T-helper 2 cell treated with Interferon-gamma antibody and Interleukin-4, amounts not matched to agents 100 ng/mL and 5 ng/mL, for 36 hours (primary cell): ENCODE measurements around the gene LYPLA2. TPM values are rescaled to one million over a fixed set of nuclear protein-coding genes. Genes with fewer than 3 reads are reported as not detected.

Source experiments
- intact Hi-C: fragments of 100-400 bp; cut with micrococcal nuclease; formaldehyde crosslinking; loops from one replicate; pipeline ENCODE4 v1.15.1; 2023
- total RNA-seq: library from RNA; stranded (reverse); gene quantifications from 2 replicates; pipeline ENCODE4 v1.2.3, GENCODE V29; 2022

The LYPLA2 gene
- total RNA-seq: 85.5 and 86.7 TPM in 2 replicates

DNA sequence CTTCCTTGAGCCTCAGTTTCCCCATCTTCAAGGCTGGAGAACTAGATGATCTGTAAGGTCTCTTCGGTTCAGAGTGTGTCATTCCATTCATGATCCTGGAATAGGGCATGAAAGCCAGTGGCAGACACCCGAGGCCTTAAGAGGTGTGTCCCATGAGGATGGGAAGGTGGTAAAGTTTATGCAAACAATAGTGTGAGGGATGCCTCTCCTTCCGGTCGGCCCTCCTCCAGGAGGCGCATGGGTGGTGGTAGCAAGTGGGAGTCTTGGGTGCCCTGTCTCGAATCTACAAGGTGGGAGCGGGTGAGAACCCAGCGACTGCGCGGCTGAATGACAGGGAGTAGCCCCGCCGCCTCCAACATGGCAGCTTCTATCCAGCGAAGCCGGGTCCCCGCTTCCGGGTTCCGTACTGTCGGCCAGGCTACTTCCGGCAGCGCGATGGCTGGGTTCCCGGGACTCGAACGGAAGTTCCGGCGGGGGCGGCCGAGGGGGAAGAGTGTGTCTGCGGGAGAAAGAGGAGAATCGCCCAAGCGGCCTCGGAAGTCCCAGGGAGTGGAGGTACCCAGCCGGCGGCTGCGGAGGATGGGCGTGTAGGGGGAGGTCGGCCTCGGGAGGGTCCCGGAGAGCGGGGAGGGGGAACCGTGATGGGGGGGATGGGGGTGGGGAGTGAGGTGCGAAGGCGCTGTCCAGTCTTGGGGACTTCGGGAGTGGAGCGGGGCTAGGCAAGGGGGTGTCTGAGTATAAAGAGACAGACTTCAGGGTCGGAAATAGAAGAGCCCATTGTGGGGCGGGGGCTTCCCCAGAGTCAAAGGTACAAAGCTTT is at the start of gene LYPLA2:
Gene LYPLA2, plus strand, starts transcription at position 450 of the 820 bp plus-strand sequence. CDS start 1,538 bp downstream, outside the sequence.
- intact Hi-C loops: loop anchor here (1.0 kb wide), 3 partner anchors 9 to 168 kb away; partner anchors contain the start of genes GALE, PITHD1 and PNRC2

- intact Hi-C loops: loop anchor here (2.0 to 10.0 kb wide), 2 partner anchors 51 to 1287 kb away; partner anchors contain the start of genes RPL11 and ZBTB40
Measured at GRCh38 chr1:23741609-23742008, 49.3 kb upstream of the LYPLA2 start.

DNA sequence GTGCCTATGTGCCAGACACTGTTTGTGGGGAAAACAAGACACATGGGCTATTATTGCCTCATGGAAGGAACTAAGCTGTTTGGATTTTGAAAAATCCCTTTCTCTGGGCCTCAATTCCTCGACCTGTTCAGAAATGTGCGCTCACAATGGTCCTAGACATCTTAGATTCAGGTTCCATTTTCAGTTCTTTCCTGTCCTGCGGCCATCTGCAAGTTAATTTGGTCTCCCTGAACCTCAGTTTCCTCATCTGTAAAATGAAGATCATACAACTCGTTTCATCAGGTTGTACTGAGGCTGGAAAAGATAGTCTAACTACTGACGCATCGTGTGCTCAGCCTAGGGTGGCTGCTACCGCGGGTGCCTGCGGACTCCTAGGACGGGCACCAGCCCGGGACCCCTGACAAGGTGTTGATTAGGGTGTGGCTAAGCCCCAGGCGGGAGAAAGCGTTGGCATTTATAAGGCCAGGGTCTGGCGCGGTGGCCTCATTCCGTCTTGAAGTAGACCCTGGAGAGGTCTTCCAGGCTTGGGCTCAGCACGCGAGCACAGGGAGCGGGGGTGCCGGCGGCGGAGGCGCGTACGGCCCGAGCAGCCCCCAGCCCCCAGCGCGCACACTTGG is 48.2 kb upstream of the LYPLA2 start:
- intact Hi-C loops: loop anchor here (2.0 to 10.0 kb wide), 2 partner anchors 52 to 1288 kb away; partner anchors contain the start of genes RPL11 and ZBTB40

- intact Hi-C loops: loop anchor here (2.0 to 10.0 kb wide), 2 partner anchors 53 to 1289 kb away; partner anchors contain the start of genes RPL11 and ZBTB40
Measured at GRCh38 chr1:23743287-23744152, 47.4 kb upstream of the LYPLA2 start, which contains the start of gene ELOA. TSS of gene ELOA (plus strand) at chr1:23743471. CDS start at chr1:23743504, 33 bp downstream.

GRCh38 chr1:23745515-23745914 is 45.4 kb upstream of the LYPLA2 start:
- intact Hi-C loops: loop anchor here (10.0 kb wide), 1 partner anchor 1291 kb away; the partner anchor contains the start of gene ZBTB40

DNA sequence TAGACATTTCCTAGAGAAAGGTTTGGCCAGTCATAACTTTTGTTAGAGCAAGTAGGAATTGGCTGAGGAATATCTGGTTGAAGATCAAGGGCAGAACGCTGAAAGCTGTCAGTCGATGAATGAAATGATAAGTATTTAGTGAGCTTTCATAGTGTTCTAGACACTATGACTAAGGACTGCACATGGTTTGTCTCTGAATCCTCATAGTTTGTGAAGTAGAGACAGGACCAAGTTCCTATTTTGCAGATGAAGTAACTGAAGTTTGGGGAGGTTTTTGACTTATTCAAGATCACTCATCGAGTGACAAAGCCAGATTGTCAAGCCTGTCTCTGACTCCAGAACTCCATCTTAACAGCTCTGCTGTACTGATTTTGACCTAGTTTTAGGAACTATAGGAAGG is 42.9 kb upstream of the LYPLA2 start:
- intact Hi-C loops: loop anchor here (10.0 kb wide), 1 partner anchor 1293 kb away; the partner anchor contains the start of gene ZBTB40

GRCh38 chr1:23751050-23751814 is 39.7 kb upstream of the LYPLA2 start:
- intact Hi-C loops: no loop called here

DNA sequence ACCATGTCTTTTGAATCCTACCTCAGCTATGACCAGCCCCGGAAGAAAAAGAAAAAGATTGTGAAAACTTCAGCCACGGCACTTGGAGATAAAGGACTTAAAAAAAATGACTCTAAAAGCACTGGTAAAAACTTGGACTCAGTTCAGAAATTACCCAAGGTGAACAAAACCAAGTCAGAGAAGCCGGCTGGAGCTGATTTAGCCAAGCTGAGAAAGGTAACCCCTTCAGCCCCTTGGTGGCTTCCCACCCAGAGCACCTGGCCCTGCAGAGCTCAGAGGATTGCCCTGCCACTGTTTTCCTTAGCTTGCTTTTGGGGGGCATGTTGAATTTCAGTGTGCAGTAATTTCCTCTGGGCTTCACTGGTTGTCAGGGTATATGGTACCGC is 39.1 kb upstream of the LYPLA2 start:
- intact Hi-C loops: no loop called here

DNA sequence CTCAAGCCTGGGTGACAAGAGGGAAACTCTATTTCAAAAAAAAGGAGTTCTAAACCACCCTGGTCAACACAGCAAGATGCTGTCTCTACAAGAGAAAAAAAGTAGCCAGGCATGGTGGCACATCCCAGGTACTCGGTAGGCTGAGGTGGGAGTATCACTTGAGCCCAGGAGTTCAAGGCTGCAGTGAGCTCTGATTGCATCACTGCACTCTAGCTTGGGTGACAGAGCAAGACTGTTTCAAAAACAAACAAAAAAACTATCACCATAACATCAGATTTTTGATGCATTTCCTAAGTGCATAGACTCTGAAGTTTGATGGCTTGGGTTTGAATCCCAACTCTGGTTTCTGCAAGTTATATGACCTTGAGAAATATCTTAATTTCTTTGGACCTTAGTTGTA is 38.0 kb upstream of the LYPLA2 start:
- intact Hi-C loops: no loop called here

DNA sequence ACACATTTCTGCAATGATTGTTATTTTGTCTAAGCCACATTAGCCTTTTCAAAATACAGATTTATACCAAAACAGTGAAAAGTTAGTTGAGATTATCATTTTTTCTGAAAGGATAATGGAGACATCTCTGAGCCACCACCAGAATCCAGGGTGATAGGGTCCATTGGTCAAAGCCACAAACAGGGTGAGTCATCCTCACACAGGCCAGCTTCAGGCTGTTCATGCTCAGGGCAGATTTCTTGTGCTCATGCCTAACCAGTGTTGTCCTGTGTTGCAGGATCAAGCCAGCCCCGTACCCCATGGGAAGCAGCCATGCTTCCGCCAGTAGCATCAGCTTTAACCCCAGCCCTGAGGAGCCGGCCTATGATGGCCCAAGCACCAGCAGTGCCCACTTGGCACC is 34.3 kb upstream of the LYPLA2 start:
- intact Hi-C loops: no loop called here

DNA sequence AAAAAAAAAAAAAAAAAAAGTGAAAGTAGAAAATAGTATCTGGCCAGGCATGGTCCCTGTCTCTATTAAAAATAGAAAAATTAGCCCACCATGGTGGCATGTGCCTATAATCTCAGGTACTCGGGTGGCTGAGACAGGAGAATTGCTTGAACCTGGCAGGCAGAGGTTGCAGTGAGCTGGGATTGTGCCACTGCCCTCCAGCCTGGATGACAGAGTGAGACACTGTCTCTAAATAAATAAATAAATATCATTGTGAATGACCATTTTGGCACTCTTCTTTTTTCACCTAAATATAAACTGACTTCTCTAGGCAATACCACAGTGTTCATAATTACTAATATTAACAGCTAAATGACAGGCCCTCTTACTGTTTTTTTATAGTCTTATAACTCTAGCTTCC is 33.1 kb upstream of the LYPLA2 start:
- intact Hi-C loops: no loop called here

- intact Hi-C loops: no loop called here
Measured at GRCh38 chr1:23759277-23759676, 31.7 kb upstream of the LYPLA2 start.

DNA sequence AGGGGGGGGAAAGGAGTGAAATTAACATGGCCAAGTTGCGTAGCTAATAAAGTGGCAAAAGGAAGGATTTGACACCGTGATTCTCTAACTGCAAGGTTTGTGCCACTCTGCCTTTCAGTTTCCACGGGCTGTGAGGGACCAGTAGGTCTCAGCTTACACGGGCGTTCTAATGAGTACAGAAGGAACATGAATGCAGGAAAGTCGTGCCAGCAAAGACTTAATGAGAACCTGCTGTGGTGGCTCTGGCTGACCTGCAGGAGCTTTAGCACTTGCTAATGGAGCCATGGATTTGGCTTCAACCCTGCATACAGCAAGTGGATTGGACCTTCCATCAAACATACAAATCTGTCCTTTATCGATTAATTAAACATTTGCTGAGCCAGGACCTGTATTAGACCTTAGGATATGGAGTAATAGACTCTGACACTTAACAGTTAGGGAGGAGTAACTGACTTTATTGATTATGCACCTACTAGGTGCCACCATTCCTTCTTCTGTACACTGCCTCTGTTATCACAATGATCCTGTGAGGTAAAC is 27.8 kb upstream of the LYPLA2 start:
- intact Hi-C loops: no loop called here

GRCh38 chr1:23768733-23769132 is 22.2 kb upstream of the LYPLA2 start:
- intact Hi-C loops: no loop called here

DNA sequence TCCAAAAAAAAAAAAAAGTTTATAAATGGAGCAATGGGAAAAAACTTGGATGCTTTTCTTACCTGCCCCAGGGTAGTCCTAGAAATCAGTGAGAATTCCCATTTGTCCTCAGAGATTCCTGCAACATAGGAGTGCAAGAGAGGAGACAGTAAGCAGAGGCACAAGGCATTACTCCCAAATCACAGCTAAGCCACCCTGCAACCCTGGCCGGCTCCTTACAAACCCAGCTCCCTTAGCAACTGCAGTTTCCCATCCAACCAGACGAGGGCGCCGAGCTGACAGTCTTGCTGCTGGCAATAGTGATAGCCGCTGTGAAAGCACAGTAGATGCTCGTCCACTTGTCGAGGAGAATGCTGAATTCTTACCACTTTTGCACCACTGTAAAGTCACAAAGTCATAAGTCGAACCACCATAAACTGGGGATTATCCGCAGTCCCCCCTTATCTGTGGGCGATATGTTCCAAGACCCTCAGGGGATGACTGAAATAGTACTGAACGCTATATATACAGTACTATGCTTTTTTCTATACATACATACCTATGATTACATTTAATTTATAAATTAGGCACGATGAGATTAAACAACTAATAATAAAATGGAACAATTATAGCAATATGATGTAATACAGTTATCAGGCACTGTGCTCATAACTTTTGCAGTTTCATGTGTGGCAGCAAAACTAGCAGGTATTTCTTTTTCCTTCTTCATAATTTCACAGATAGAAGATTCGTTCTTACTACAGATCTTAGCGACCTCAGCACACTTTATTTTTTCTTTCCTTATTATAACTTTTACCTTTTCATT is 18.7 kb upstream of the LYPLA2 start:
- intact Hi-C loops: loop anchor here (1.0 kb wide), 2 partner anchors 96 to 144 kb away; partner anchors contain the start of gene FUCA1

- intact Hi-C loops: loop anchor here (1.0 kb wide), 2 partner anchors 95 to 143 kb away; partner anchors contain the start of gene FUCA1
Measured at GRCh38 chr1:23772854-23773242, 18.1 kb upstream of the LYPLA2 start.

DNA sequence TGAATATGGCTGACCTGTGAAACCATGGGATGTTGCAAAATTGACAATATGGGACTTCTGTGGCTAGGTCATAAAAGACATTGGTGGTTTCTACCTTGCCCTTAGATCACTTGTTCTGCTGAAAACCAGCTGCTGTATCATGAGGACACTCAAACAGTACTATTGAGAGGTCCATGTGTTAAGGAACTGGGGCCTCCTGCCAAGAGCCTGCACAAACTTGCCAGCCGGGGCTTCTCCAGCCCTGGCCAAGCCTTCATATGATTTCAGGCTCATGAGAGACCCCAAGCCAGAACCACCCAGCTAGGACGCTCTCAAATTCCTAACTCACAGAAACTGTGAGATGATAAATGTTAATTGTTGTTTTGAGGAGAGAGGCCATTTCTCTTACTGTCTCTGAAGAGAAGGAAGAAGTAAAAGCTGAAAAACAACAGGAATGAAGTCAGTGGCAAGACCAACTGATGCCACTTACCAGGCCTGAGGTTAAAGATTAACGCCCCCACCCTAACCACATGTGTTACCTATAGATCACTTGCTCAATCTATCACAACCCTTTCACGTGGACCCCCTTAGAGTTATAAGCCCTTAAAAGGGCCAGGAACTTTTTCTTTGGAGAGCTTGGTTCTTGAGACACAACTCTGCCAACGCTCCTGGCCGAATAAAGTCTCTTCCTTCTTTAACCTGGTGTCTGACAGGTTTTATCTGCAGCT is 16.6 kb upstream of the LYPLA2 start:
- intact Hi-C loops: no loop called here

GRCh38 chr1:23776217-23776616 is 14.7 kb upstream of the LYPLA2 start:
- intact Hi-C loops: no loop called here
